G401.6 (cell line): ENCODE measurements around the gene ERCC8.
"Not testable (repeated sequence)": the region's sequence is repeated elsewhere in the genome, so short reads cannot be mapped to it uniquely, and the experiment has no call there.

ENCODE experiments used
- FAIRE-seq: peaks from 2 replicates; lab custom pipeline; 2012; peaks lifted over from hg19 to GRCh38; lab: Jason Lieb, UNC

The ERCC8 gene, protein sequence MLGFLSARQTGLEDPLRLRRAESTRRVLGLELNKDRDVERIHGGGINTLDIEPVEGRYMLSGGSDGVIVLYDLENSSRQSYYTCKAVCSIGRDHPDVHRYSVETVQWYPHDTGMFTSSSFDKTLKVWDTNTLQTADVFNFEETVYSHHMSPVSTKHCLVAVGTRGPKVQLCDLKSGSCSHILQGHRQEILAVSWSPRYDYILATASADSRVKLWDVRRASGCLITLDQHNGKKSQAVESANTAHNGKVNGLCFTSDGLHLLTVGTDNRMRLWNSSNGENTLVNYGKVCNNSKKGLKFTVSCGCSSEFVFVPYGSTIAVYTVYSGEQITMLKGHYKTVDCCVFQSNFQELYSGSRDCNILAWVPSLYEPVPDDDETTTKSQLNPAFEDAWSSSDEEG

DNA sequence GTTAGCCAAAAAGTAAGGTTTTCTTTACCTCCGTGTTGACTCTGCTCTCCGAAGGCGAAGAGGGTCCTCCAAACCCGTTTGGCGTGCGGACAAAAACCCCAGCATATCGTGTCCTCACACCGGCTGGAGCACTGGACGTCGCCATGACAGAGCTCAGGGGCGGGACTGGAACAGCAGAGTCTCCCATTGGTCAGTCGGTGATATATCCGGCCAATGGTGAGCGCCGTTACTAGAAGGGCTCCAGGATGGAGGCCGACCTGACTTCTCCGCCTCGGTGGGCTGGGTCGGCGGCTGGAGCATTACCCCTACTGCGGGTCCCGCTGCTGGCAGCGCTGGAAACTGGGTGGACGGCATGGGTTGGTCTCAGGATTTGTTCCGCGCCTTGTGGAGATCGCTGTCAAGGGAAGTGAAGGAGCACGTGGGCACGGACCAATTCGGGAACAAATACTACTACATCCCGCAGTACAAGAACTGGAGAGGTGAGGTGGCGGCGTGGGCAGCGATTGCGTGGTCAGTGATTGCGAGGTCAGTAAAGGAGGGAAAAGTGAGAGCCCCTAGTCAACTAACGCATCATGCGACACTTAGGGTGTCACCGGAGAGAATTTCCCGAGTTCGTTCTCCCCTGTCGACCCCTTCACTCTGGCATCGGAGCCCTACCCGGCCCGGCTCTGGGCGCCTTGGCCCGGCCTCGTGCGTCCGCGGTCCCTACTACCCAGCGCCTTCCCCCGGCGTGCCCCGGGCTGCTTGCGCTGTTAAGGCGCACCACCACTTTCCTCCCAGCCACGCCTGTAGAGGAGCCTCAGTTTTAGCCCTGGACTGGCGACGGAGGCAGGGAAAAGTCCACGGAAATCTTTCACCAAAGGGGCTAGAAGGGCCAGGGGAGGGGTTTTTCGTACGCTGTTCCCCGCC, at the start of gene ERCC8, which contains the start of gene NDUFAF2:
Gene ERCC8, minus strand, starts transcription at position 167 of the 909 bp plus-strand sequence. Its CDS starts 62 bp downstream, at position 105.
Gene NDUFAF2, plus strand, starts transcription at position 302 of the 909 bp plus-strand sequence. Its CDS starts 51 bp downstream, at position 353.
- peak; percentile 94 for FAIRE-seq

DNA sequence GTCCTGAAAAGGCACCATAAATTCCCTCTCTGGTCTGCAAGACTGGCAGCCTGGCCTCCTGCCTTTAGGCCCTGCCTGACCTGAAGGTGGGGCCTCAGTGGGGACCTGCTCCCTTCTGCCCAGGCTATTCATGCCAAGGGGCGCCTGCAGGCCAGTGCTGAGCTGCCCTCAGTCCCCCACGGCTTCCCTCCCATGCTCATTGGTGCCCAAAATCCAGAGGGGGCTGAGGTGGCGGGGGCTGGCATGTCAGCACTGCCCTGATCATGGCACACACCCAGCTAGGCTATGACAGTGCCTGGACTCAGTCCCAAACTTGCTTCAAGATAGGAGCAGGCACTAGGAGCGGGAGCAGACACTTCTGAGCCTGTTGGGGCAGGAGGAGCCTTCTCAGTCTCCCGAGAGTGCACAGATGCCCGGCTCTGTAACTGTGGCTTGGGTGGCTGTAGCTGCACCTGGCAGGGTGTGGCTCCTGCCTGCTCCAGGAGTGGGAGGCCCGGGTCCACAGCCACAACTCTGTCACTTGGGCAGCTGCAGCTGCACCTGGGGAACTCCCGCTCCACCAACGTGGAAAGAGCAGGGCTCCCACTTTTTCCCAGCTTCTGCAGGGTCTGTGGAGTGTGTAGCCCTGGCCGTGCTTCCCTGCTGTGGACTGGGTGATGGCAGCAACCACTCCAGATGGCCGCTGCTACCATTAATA, 49.2 kb upstream of the ERCC8 start:
- no peak for FAIRE-seq

DNA sequence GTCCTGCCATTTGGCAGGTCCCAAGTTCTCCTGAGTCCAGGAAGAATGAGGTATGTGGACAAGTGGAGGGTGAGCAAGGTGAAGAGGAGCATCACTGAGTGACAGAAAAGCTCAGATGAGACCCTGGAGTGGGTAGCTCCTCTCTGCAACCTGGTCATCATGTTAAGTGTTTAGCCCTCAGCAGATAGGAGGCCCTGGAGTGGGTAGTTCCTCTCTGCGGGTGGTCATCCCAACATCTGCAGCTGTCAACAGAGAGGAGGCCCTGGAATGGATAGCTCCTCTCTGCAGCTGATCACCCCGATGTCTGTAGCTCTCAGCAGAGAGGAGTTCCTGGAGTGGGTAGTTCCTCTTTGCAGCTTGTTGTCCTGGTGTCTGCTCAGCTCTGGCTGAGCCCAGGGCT, 48.6 kb upstream of the ERCC8 start:
- FAIRE-seq, result no peak

DNA sequence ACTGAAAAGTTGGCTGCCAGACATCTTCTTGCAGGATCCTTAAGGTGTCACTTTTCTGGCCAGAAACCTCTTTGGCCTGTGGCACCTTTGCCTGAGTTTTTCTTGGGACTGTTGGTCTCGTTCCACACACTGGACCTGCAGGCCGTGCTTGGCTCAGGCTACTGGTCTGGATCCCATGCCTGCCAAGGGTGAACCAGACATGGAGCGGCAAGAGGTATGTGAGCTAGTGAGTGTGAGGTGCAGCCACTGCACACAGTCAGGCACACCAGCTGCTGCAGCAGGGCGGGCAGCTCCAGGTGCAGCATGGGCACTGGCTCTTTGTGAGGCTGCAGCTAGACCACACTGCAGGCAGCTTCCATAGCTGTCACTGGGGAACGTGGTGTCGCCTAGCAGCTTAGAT, 48.0 kb upstream of the ERCC8 start:
- no peak for FAIRE-seq

DNA sequence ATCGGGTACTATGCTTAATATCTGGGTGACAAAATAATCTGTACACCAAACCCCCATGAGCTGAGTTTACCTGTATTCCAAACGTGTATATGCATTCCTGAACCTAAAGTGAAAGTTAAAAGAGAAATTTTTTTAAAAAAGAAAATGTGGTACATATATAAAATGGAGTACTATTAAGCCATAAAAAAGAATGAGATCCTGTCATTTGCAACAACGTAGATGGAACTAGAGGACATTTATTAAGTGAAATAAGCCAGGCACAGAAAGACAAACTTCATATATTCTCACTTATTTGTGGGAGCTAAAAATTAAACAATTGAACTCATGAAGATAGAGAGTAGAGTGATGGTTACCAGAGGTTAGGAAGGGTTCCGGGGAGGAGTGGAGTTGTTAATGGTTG, 44.9 kb upstream of the ERCC8 start:
- no peak for FAIRE-seq

DNA sequence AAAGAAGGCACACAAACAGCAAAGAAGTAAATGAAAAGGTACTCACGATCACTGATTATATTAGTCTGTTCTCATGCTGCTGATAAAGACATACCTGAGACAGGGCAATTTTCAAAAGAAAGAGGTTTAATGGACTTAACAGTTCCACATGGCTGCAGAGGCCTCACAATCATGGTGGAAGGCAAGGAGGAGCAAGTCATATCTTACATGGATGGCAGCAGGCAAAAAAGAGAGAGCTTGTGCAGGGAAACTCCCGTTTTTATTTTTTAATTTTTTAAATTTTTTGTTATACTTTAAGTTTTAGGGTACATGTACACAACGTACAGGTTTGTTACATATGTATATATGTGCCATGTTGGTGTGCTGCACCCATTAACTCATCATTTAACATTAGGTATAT, 37.3 kb upstream of the ERCC8 start:
- FAIRE-seq, result not testable (repeated sequence)

DNA sequence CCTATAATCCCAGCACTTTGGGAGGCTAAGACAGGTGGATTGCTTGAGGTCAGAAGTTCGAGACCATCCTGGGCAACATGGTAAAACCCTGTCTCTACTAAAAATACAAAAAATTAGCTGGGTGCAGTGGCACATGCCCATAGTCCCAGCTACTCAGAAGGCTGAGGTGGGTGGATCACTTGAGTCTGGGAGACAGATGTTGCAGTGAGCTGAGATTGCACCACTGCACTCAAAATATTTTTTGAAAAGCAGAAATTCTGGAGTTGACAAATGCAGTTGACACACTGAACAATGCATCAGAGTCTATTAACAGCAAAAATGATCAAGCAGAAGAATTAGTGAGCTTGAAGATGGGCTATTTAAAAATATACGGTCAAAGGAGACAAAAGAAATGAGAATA, 35.6 kb upstream of the ERCC8 start:
- FAIRE-seq, result no peak

DNA sequence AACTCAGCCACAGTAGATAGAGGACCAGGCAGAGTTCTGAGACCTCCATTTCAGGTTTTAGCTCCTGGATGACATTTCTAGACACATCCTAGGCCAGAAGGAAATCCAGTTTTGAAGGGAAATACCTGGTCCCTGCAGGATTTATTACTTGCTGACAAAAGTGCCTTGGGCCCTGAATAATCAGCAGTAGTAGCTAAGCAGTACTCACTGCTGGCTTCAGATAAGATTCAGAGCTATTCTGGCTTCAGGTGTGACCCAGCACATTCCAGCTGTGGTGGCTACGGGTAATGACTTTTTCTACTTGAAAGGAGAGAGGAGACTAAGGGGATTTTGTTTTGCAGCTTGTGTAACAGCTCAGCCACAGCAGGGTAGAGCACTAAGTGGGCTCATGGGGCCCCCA, 34.1 kb upstream of the ERCC8 start:
- no peak for FAIRE-seq

DNA sequence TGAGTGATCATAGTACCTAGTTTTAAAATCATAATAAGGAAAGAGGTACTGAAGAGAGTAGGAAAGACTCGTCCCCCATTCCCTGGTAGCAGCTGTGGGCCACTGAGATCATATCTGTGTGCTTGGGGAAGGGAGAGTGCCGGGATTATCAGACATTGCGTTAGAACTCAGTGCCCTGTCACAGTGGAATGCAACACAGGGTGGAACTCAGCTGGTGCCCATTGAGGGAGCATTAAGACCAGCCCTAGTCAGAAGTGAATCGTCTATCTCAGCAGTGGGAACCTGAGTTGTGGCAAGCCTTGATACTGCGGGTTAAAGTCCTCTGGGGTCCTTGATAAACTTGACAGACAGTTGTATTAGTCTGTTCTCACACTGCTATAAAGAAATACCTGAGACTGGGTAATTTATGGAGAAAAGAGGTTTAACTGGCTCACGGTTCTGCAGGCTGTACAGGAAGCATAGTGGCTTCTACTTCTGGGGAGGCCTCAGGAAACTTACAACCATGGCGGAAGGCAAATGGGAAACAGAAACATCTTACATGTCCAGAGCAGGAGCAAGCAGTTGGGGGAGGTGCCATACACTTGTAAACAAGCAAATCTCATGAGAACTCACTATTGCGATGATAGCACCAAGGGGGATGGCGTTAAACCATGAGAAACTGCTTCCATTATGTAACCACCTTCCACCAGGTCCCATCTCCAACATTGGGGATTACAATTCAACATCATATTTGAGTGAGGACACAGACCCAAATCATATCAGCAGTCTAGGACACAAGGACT, 33.3 kb upstream of the ERCC8 start:
- FAIRE-seq, result no peak

DNA sequence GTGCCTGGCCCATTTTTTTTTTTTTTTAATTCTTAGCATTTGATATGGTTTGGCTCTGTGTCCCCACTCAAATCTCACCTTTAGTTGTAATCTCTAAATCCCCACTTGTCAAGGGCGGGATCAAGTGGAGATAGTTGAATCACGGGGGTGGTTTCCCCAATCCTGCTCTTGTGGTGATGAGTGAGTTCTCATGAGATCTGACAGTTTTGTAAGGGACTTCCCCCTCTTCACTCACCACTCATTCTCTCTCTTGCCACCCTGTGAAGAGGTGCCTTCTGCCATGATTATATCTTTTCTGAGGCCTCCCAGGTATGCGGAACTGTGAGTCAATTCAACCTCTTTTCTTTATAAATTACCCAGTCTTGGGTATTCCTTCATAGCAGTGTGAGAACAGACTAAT, 27.4 kb upstream of the ERCC8 start:
- FAIRE-seq, result no peak

DNA sequence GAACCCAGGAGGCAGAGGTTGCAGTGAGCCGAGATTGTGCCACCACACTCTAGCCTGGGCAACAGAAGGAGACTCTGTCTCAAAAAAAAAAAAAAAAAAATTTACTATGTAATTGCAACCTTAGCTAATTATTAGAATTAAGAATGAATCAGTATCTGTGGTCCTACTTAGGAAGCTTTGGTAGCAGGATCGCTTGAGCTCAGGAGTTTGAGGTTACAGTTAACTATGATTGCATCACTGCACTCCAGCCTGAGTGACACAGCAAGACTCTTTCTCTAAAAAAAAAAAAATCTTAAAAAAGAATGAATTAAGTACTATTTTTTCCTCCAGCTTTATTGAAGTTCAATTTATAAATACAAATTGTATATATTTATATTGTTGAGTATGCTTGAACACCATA, 16.8 kb upstream of the ERCC8 start:
- FAIRE-seq, result no peak

DNA sequence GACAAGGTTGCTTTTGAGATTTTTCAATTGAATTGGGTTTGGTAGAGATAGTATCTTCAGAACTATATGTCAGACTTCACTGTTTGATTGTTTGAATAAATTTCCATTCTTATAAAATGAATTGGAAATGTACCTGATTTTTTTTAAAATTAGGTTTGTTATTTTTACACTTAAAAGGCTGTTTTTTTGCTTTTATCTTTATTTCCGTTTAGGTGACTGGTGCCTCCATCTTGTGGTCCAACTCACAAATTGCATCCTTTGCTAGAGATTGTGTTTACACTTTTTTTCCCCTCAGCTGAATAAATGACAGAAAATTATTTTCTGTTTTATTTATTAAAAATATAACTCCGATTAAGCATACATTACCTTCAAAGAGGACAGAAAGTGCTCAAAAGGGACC, 15.7 kb upstream of the ERCC8 start:
- FAIRE-seq, result peak; percentile 97

DNA sequence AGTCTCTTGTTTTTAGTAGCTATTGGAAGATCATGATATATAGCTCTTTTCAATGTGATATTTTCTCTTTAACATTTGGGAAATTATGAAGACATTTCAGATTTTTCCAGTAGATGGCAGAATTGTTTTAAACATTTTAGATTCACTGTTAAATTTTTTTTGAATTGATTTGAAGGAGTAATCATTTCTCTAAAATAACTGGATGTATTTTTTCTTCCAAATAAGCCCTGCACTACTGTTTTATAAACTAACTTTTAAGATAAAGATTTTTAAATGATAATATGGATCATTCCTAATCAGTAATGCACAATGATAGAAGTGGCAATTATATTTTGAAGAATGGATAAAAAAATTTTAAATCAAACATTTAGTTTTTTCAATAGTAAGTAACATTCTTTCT, 14.3 kb upstream of the ERCC8 start:
- FAIRE-seq, result peak; percentile 96

DNA sequence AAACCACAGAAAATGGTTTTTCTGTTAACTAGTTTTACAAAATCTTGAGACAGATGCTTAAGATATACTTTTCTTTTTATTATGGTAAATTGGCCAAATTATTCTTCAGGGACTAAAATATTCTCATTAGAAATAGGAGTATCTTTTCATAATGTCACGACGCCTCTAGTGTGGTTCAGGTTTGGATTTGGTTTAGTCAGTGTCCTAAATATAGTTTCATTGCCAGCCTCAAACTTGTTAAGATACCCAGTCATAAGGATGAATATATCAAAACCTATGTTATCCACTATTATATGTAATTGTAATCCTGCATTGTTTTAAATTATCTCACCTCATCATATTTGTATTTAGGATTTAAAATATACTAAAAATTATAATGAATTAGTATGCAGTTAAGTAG, 13.8 kb upstream of the ERCC8 start:
- FAIRE-seq, result no peak

DNA sequence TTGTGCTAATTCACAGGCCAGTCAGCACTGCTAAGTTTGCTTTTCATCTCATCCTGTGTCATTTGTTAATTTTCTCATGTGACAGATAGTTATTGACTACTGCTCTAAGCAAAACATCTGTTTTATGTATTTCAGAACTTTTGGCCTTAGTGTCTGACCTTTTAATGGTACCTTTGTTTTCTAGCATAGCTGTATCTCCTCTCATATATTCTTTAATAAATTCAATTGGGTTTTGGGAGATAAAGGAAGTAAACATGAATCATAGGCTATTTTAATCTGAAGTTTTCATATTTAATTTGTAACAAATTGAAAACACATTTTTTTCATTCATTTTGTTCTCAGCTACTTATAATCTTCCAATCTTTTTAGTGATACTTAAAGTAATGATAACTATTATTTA, 13.2 kb upstream of the ERCC8 start:
- FAIRE-seq, result peak; percentile 27

DNA sequence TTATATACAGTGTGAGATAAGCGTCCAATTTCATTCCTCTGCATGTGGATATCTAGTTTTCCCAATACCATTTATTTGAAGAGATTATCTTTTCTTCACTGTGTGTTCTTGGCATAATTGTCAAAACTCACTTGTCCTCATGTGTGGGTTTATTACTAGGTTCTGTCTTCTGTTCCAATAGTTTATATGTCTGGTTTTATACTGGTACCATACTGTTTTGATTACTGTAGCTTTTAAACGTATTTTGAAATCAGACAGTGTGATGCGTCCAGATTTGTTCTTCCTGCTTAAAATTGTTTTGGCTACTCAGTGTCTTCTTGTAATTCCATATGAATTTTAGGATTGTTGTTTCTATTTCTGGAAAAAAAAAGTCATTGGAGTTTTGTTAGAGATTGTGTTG, 10.4 kb upstream of the ERCC8 start:
- FAIRE-seq, result no peak

DNA sequence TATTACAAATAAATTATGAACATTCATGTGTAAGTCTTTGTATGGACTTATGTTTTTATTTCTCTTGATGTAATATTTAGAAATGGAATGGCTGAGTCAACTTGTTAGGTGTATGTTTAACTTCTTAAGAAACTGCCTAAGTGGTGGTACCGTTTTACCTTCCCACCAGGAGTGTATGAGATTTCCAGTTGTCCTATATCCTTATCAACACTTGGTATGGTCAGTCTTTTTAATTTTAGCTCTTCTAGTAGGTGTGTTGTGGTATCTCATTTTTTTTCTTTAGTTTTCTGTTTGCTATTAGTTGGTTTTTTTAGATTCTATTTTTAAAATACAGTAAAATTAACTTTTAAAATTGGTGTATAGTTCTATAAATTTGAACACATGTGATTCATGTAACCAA, 3.9 kb upstream of the ERCC8 start:
- FAIRE-seq, result no peak

DNA sequence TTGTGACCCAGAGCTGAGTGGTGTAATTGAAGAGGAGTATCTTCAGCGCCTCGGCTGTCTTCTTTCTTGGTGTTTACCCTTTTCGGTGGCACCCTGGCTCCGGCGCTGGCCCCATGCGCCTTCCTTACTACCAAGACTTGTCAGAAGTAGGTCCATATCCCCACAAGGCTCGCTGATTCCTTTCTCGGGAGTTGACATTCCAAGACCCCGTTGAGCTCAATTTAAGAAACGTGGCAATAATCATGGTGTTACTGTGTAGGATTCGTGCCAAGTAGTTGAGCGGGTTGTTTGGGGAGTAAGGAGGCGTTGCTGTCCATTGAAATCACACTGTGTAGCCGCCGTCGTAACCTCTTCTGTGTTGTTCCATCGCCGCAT, 930 bp upstream of the ERCC8 start:
- FAIRE-seq, result no peak

DNA sequence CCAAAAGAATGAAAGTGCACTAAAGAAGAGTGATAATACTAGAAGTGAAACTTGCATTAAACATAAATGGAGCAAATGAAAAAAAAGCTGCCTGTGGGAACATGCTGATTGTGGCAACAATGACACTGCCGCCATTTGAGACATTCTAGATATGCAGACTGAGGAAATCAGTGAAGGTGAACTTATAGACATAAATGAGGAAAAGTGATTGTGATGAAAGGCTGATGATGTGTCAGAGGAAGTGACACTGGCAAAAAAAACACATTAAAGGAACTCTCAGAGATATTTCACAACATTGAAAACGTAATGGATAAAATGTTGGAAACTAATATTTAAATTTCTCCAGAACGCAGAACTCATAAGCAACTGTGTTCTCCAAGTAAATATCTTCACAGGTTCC, 1.2 kb downstream of the ERCC8 start:
- no peak for FAIRE-seq

DNA sequence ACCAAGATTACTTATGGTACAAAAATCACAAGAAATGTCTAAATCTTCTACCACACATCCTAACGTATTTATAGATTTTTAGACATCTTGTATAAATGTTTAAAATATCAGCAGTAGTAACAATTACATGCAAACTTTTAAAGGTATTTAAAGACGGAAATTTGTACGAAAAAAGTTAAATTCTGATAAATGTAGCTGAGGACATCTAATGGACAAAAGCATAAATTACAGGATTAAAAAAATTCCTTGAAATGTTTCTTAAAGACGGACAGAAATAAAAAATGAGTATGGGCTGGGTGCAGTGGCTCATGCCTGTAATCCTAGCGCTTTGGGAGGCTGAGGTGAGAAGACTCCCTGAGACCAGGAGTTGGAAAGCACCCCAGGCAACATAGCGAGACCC, 15.8 kb downstream of the ERCC8 start:
- FAIRE-seq, result peak; percentile 94

DNA sequence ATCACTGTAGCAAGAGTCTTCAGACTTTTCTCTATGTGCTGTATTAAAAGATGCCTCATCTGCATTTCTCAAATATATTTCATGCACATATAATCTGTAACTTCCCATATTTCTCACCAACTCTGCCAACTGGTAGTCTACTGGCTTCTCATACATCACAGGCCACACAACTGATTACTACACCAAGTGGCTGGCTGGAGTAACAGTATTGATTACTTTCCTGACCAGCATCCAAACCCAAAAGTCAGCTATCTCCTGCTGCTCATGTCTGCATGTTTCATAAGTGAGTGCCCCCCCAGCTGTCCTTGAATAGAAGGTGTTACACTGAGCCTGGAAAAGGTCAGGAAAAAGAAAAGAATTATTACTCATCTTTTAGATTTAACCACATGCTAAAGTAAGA, 17.4 kb downstream of the ERCC8 start:
- no peak for FAIRE-seq

DNA sequence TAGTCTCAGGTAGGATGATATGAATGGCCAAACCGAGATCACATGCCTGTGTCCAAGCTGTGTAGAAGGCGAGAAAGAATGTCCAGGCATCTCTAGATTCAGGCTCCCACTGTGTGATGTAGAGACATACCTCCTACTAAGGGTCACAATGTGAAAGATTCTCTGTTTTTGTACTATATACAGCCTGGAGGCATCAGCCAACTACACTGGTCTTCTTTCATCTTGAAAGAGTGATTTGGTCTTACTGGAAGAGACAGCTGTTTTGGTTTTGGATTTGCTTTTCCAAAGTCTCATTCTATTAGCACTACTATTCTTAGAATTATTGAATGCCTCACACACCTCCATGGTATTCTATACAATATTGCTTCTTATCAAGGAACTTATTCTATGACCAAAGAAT, 26.4 kb downstream of the ERCC8 start:
- FAIRE-seq, result no peak
